ENCODE data around the gene LBP. TPM values are rescaled to one million over a fixed set of nuclear protein-coding genes. Genes with fewer than 3 reads are reported as not detected.

The LBP gene
- total and polyA plus RNA-seq, 10 of the 15 experiments (the other 5 are each of a cell fraction or from before 2014, with no cell fraction given): 0.04 to 0.10 TPM; not detected in 8

GRCh38 chr20:38414769-38415450 is 68.6 kb downstream of the LBP start:
- ChIA-PET SMC1A (ENCODE audit: uncharacterized antibody, unreplicated experiment) (no interaction called here), RAD21 (ENCODE audit: unreplicated experiment) (no interaction called here), CTCF (no interaction called here), POLR2A (no interaction called here)
- 82% methylated on average over 14 of the region's 14 CpGs for WGBS (ENCODE audit: insufficient coverage, insufficient replicate concordance, low lambda C conversion rate, missing lambda C conversion rate)
- H3K36me3 ChIP-seq (ENCODE audit: control insufficient read depth in 2 of 2, insufficient read depth in 2 of 2, low read length in 1 of 2): peaks cover 15 to 31% of the 10 kb centered on the region in 2 experiments; a peak in 3 of 4 replicates
- no peak overlapping the region for H2AFZ ChIP-seq (ENCODE audit: control insufficient read depth, low read depth, low read length)
- H3K27ac ChIP-seq (ENCODE audit: control insufficient read depth, insufficient read depth): no peak overlapping the region
- no peak overlapping the region for H3K4me2 ChIP-seq (ENCODE audit: control insufficient read depth, insufficient read depth)
- no peaks in the 10 kb centered on the region for H3K79me2 ChIP-seq (ENCODE audit: control insufficient read depth, insufficient read depth, low read length)
- no peaks in the 10 kb centered on the region for H3K9me3 ChIP-seq (replicated peaks; ENCODE audit: control insufficient read depth, insufficient read depth, low read length)
- in situ Hi-C loops (cut with MboI) (loop anchor here (10.0 kb wide), 1 partner anchor 360 kb away; no protein-coding TSS in a partner anchor), intact Hi-C loops (cut with micrococcal nuclease; ENCODE audit: unreplicated experiment) (no loop called here)
- H3K9ac ChIP-seq (ENCODE audit: control insufficient read depth, insufficient read depth, low read length): no peak overlapping the region
- TF ChIP-seq PKNOX1 (IDR thresholded peaks at IDR 0.05) (no peak), CBX3 (IDR thresholded peaks at IDR 0.05; ENCODE audit: borderline replicate concordance, low read depth) (no peak), RBBP5 (conservative IDR thresholded peaks at IDR 0.05) (no peak)
- no peak for FAIRE-seq
- H4K20me1 ChIP-seq (ENCODE audit: control insufficient read depth, insufficient read depth): peaks cover 6% of the 10 kb centered on the region; the same call in 1 of the 2 replicates
- no peak overlapping the region for H3K4me3 ChIP-seq
- ATAC-seq: no peak
- no peaks in the 10 kb centered on the region for H3K4me1 ChIP-seq (ENCODE audit: control insufficient read depth, insufficient read depth, low read length)
- BruUV-seq (replicated peaks): no TSS peak
- H3K27me3 ChIP-seq (replicated peaks in 1 of 2; ENCODE audit: control insufficient read depth in 2 of 2, insufficient read depth in 2 of 2, low read length in 1 of 2): no peaks in the 10 kb centered on the region
- no peak for DNase-seq (ENCODE audit: low read depth, low spot score)

GRCh38 chr20:38418509-38419204 is 72.4 kb downstream of the LBP start:
- FAIRE-seq: no peak
- TF ChIP-seq TCF7 (IDR thresholded peaks at IDR 0.05; ENCODE audit: borderline replicate concordance) (no peak), NBN (IDR thresholded peaks at IDR 0.05) (no peak), ZBTB33 (IDR thresholded peaks at IDR 0.05) (no peak), POLR2AphosphoS2 (IDR thresholded peaks at IDR 0.05; ENCODE audit: low read depth, low read length) (0 out of 2 replicates have a peak, but pooled peaks have one; percentile 40), POLR2A (IDR thresholded peaks at IDR 0.05; ENCODE audit: low read depth, low read length) (peak; percentile 71), ZBED1 (IDR thresholded peaks at IDR 0.05; ENCODE audit: borderline replicate concordance) (no peak)

More at GRCh38 chr20:38418509-38419204, 72.4 kb downstream of the LBP start:
- Histone ChIP-seq H3K27ac (ENCODE audit: control insufficient read depth, insufficient read depth) (no peak overlapping the region), H3K4me2 (ENCODE audit: control insufficient read depth, insufficient read depth) (no peak overlapping the region), H4K20me1 (ENCODE audit: control insufficient read depth, insufficient read depth) (peaks cover 10% of the 10 kb centered on the region; the same call in 1 of the 2 replicates), H3K9me3 (replicated peaks; ENCODE audit: control insufficient read depth, insufficient read depth, low read length) (no peaks in the 10 kb centered on the region), H3K4me3 (no peak overlapping the region), H2AFZ (ENCODE audit: control insufficient read depth, low read depth, low read length) (no peak overlapping the region), H3K4me1 (ENCODE audit: control insufficient read depth, insufficient read depth, low read length) (no peaks in the 10 kb centered on the region), H3K9ac (ENCODE audit: control insufficient read depth, insufficient read depth, low read length) (no peak overlapping the region), H3K79me2 (ENCODE audit: control insufficient read depth, insufficient read depth, low read length) (peaks cover 4% of the 10 kb centered on the region), H3K27me3 (replicated peaks in 1 of 2; ENCODE audit: control insufficient read depth in 2 of 2, insufficient read depth in 2 of 2, low read length in 1 of 2) (no peaks in the 10 kb centered on the region), H3K36me3 (ENCODE audit: control insufficient read depth in 2 of 2, insufficient read depth in 2 of 2, low read length in 1 of 2) (peaks cover 35 to 53% of the 10 kb centered on the region in 2 experiments)
- CTCF ChIA-PET: interaction anchor here (0.9 to 1.0 kb wide), 2 partner anchors 16 to 361 kb away, joined by 3 read pairs; partner anchors contain the start of gene SNHG17
- RAD21 ChIA-PET (ENCODE audit: unreplicated experiment): no interaction called here
- WGBS (ENCODE audit: insufficient coverage, insufficient replicate concordance, low lambda C conversion rate, missing lambda C conversion rate): 98% methylated on average over 4 of the region's 4 CpGs
- in situ Hi-C loops (cut with MboI): loop anchor here (10.0 kb wide), 1 partner anchor 364 kb away; no protein-coding TSS in a partner anchor
- intact Hi-C loops (cut with micrococcal nuclease; ENCODE audit: unreplicated experiment): no loop called here
- no peak for DNase-seq (ENCODE audit: low read depth, low spot score)
- SMC1A ChIA-PET (ENCODE audit: uncharacterized antibody, unreplicated experiment): interaction anchor here (0.5 kb wide), 1 partner anchor 715 kb away, joined by 3 read pairs; no protein-coding TSS in a partner anchor
- ATAC-seq: peak; percentile 18
- no TSS peak for BruUV-seq (replicated peaks)
- POLR2A ChIA-PET: interaction anchor here (0.9 to 1.3 kb wide), 2 partner anchors 10 to 15 kb away, joined by 3 read pairs; no protein-coding TSS in a partner anchor

Data from GM12878 (cell line).